Lung (tissue), 12 donors: ENCODE results near the gene USP38. TPM values are rescaled to one million over a fixed set of nuclear protein-coding genes. Genes with fewer than 3 reads are reported as not detected.

Experiments
- ATAC-seq: fragments of 200-7000 bp; cut with Tn5 transposase; one replicate; pipeline ENCODE4 v1.9.1; 2020; ENCODE audit warnings: moderate number of reproducible peaks; ENCODE audit not compliant: insufficient read depth, low FRiP score
- DNase-seq, 3 donors: peaks; one replicate each; pipeline ENCODE4 v3.0.0-alpha.2; 2013 to 2017
- H3K27ac ChIP-seq, 2 donors: one replicate each; pipeline ENCODE4 v1.5.1; 2013; ENCODE audit warnings: mild to moderate bottlenecking in 2 of 2, moderate library complexity in 2 of 2, control low read depth in 1 of 2, inconsistent platforms in 1 of 2, low read depth in 1 of 2, low read length in 1 of 2
- H3K27me3 ChIP-seq, 3 donors: one replicate each; pipeline ENCODE4 v1.5.1; 2013; ENCODE audit warnings: low read length in 2 of 3; ENCODE audit not compliant: control insufficient read depth in 3 of 3, insufficient read depth in 3 of 3
- H3K36me3 ChIP-seq, 4 donors: one replicate each; pipeline ENCODE4 v1.5.1; 2013; ENCODE audit warnings: low read length in 4 of 4, mild to moderate bottlenecking in 1 of 4, moderate library complexity in 1 of 4; ENCODE audit not compliant: control insufficient read depth in 4 of 4, insufficient read depth in 4 of 4
- H3K4me1 ChIP-seq, 5 donors: one replicate each; pipeline ENCODE4 v1.5.1; 2013; ENCODE audit warnings: low read length in 5 of 5, mild to moderate bottlenecking in 2 of 5, moderate library complexity in 1 of 5; ENCODE audit not compliant: control insufficient read depth in 5 of 5, insufficient read depth in 5 of 5
- H3K4me3 ChIP-seq: one replicate; pipeline ENCODE4 v1.5.1; 2013; ENCODE audit warnings: mild to moderate bottlenecking, control low read depth, moderate library complexity
- H3K9ac ChIP-seq, 2 donors: one replicate each; pipeline ENCODE4 v1.5.1; 2013; ENCODE audit warnings: low read length in 2 of 2, control low read depth in 1 of 2; ENCODE audit not compliant: insufficient read depth in 1 of 2
- H3K9me3 ChIP-seq, 4 donors: one replicate each; pipeline ENCODE4 v1.5.1; 2013; ENCODE audit warnings: low read length in 3 of 4, mild to moderate bottlenecking in 1 of 4, moderate library complexity in 1 of 4; ENCODE audit not compliant: control insufficient read depth in 4 of 4, insufficient read depth in 3 of 4
- CTCF ChIP-seq: IDR thresholded peaks from 2 replicates; pipeline ENCODE4 v1.5.1; 2012; ENCODE audit warnings: mild to moderate bottlenecking; ENCODE audit errors: control extremely low read depth, extremely low read depth
- WGBS, 2 donors: extraction: QIAGEN DNeasy Blood & Tissue Kit; methylation state at CpG; one replicate each; pipeline ENCODE4 v1.1.7; 2013; 5-methylcytosine and 5-hydroxymethylcytosine counted together
- polyA plus RNA-seq, 2 donors: library from polyadenylated mRNA; stranded (reverse); fragments of 200-250 nt; gene quantifications; one replicate each; pipeline ENCODE4 v1.2.1, GENCODE V29; 2013
- total RNA-seq, 2 donors: library from RNA; depleted of rRNA in 1 of 2; stranded (reverse); fragments of >200 nt in 1 of 2; gene quantifications; one replicate each; pipeline ENCODE4 v1.2.1, GENCODE V29; 2014 to 2021
- donor health status: control.
- donor health status: control.
- donor health status: Bipolar disorder and iron deficiency.
- donor health status: healthy.
- donor health status: DM: yes; HTN: yes; CAD: no.

USP38 gene
- total and polyA plus RNA-seq, 4 donors: 6.1 to 34.5 (median 18.8) TPM

- Histone ChIP-seq H3K36me3 (peaks cover 2 to 11% (median 5%) of the 10 kb centered on the region in 4 donors), H3K9me3 (no peaks in the 10 kb centered on the region), H3K27me3 (no peaks in the 10 kb centered on the region), H3K27ac (no peak overlapping the region), H3K9ac (no peak overlapping the region), H3K4me1 (peaks cover 0 to 43% (median 3%) of the 10 kb centered on the region in 5 donors), H3K4me3 (no peak overlapping the region)
- 31 to 33% methylated on average over 3 of the region's 3 CpGs for WGBS, 2 donors
- ATAC-seq (no peak), DNase-seq (no peak)
- no peak for TF ChIP-seq CTCF
Observed at GRCh38 chr4:143188136-143189088, 3.7 kb downstream of the USP38 start.

GRCh38 chr4:143189528-143189927, 4.8 kb downstream of the USP38 start:
- Histone ChIP-seq H3K9ac (no peak overlapping the region), H3K36me3 (peaks cover 3 to 16% (median 7%) of the 10 kb centered on the region in 4 donors), H3K9me3 (no peaks in the 10 kb centered on the region), H3K4me3 (no peak overlapping the region), H3K27ac (no peak overlapping the region), H3K27me3 (no peaks in the 10 kb centered on the region), H3K4me1 (peaks cover 0 to 37% (median 3%) of the 10 kb centered on the region in 5 donors)
- DNase-seq (no peak), ATAC-seq (no peak)
- 27 to 44% methylated on average over 4 of the region's 4 CpGs for WGBS, 2 donors
- TF ChIP-seq CTCF: no peak

GRCh38 chr4:143195581-143195980, 10.9 kb downstream of the USP38 start:
- Histone ChIP-seq H3K9ac (no peak overlapping the region), H3K4me3 (no peak overlapping the region), H3K4me1 (no peaks in the 10 kb centered on the region), H3K27me3 (no peaks in the 10 kb centered on the region), H3K9me3 (no peaks in the 10 kb centered on the region), H3K27ac (no peak overlapping the region), H3K36me3 (peaks cover 16 to 43% (median 29%) of the 10 kb centered on the region in 4 donors)
- DNase-seq: no peak
- TF ChIP-seq CTCF: no peak
- no peak for ATAC-seq
